ENCODE data around the gene PRTN3.
"Not testable (repeated sequence)": the region's sequence is repeated elsewhere in the genome, so short reads cannot be mapped to it uniquely, and the experiment has no call there.

The PRTN3 gene

DNA sequence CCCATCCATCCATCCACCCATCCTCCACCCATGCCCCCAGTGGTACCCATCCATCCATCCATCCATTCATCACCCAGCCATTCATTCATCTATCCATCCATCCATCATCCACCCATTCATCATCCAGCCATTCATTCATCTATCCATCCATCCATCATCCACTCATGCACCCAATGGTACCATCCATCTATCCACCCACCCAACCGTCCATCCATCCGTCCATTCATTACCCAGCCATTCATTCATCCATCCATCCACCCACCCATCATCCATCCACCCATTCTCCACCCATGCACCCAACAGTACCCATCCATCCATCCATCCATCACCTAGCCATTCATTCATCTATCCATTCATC lies 24.3 kb upstream of the PRTN3 start:
- no peak for DNase-seq

DNA sequence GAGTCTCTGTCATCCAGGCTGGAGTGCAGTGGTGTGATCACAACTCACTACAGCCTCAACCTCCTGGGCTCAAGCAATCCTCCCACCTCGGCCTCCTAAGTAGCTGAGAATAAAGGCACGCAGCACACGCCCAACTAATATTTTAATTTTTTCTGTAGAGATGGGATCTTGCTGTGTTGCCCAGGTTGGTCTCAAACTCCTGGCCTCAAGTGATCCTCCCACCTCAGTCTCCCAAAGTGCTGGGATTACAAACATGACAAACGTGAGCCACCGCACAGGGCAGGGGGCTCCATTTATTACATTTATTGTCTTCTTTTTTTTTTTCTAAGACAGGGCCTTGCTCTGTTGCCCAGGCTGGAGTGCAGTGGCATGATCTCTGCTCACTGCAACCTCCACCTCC lies 20.6 kb upstream of the PRTN3 start:
- not testable (repeated sequence) for DNase-seq

DNA sequence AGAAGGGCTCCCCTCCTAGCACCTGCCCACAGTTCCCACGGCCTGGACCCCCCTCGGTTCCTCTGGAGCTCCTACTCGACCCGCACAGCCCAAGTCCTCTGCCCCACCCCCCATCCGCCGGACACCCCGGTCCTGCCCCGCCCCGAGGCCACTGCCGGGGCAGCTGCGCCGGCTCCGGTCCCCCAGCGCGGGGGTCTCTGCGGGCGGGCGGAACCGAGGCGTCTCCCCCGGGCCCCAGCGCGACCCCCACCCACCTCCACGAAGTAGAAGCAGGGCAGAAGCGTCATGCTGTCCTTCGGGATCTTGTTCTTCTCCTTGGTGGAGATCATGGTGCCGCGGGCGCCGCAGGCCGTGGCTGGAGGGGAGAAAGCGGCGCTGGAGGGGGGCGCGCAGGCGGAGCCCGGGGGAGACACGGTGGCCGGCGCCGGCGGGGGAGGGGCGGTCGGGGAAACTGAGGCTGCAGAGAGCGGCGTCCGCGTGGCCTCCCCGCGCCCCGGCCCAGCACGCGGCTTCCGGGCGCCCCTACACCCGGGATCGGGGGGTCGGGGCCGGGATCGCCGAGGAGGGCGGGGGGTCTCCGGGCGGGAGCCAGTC lies 19.5 kb upstream of the PRTN3 start:
- DNase-seq: no peak

DNA sequence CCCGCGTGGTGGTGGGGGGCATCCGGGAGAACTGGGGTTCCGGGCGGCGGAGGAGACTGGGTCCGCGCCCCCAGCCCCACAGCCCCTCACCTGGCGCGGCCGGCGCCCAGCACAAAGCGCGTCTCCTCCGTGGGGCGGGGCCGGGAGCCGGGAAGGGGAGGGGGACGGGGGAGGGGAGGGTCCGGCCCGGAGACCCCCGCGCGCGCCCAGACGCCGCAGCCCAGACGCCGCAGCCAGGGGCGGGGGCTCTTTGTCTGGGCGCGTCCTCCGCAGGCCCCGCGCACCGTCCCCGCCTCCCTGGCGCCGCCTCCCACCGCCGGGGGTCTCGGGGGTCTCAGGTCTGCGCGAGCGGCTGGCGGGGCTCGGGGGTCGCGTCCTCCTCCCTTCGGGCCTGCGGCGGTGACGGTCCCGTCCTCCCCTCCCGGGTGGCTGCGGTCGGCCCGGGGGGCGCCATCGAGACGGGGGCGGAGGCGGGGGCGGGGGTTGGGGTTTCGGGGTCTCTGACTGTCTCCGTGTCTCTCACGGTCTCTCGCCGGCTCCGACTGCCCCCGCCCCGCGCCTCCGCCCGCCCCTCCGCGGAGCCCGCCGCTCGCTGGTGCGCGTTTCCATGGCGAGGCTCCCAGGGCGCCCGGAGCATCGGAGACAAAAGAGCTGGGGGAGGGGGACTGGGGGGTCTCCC lies 18.8 kb upstream of the PRTN3 start, which contains the start of gene PLPPR3:
Gene PLPPR3 (minus strand): TSS at position 131 of the 679 bp plus-strand sequence. CDS start 396 bp downstream, outside the sequence.
- no peak for DNase-seq

DNA sequence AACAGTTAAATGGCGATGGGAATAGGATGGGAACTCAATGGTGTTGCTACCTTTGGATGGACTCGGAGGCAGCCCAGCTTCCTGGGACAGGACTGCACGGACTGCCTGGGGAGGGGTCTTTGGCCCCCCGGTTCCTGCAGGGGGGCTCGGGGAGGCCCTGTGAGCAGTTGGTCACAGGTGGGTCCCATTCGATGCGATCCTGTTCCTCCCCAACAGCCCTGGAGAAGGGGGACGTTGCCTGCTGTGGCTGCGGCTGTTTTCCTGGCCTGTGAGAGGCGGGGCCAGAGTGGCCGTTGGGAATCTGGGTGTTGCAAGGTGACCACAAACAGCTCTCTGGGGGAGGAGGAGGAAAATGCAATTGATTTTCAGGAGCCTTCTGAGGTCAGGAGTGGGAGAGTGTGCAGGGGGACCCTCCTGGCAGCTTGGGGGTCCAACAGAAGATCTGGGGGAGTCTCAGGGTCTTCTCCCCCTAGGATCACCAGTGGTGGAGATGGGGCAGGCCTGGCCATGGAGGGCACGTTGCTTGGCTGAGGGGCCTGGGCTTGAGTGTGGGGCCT lies 17.2 kb upstream of the PRTN3 start:
- no peak for DNase-seq

DNA sequence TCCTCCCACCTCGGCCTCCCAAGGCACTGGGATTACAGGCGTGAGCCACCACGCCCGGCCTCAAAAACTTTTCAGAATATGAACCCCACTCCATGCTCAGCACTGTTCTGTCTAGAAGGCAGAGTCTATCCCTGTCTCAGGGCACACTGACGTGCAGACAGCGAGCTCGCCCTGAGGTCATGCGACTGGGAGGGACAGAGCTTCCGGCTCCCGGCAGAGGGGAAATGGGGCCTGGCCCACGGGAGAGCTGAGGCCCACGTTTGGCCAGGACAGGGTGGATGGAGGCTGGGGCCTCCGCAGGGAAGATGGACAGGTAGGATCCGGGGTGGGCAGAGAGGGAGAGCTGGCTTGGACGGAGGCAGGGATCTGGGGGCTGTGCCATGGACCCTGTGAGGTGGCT lies 15.9 kb upstream of the PRTN3 start:
- DNase-seq: no peak

DNA sequence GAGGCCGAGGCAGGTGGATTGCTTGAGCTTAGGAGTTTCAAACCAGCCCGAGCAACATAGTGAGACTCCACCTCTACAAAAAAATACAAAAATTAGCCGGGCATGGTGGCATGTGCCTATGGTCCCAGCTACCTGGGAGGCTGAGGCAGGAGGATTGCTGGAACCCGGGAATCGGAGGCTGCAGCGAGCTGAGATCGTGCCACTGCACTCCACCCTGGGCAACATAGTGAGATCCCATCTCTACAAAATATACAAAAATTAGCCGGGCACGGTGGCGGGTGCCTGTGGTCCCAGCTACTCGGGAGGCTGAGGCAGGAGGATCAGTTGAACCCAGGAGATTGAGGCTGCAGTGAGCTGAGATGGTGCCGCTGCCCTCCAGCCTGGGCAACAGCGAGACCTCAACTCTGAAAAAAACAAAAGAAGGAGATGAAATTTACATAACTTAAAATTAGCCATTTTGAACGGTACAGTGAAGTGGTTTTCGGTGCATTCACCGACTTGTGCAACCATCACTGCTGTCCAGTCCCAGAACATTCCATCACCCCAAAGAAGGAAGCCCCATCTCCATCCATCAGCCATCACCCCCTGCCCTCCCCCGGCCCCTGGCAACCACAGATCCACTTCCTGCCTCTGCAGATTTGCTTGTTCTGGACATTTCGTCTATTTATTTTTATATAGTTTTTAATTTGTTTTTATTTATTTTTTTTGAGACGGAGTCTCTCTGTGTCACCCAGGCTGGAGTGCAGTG lies 14.7 kb upstream of the PRTN3 start:
- no peak for DNase-seq

DNA sequence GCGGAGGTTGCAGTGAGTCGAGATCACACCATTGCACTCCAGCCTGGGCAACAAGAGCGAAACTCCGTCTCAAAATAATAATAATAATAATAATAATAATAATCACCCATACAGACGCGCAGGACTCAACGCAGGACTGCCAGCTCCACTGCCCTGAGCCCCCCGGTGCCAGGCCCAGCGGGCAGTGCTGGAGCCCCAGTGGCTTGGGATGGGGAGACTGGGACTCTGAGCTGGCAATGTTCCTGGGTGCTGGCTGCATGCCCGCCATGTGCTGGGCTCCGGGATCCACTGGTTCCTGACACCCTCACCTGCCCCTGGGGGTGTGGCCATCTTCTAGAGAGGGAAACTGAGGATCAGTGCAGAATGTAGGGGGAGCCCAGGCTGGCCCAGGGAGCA lies 13.5 kb upstream of the PRTN3 start:
- no peak for DNase-seq

DNA sequence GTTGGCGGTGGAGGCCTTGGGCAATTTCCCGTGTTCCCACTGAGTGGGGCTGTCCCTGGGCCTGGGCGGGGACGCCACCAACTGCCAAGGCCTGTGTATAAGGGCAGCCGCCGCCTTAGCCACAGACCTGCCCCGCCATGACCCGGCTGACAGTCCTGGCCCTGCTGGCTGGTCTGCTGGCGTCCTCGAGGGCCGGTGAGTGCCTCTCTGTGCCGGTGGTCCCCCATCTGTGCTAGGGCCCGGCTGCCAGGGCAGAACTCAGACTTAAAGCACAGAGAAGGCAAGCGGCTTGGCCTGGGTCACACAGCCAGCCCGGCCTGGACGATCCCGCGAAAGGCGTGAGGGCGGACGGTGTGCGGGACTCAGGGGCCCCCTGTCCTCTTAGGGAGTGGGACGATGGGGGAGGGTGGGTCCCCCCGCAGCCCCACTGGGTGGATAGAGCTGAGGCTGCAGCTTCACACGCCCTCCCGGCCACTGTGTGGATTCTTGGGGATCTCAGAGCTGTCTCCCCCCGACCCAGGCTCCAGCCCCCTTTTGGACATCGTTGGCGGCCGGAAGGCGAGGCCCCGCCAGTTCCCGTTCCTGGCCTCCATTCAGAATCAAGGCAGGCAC lies 13.0 kb upstream of the PRTN3 start, which contains the start of gene AZU1:
Gene AZU1 (plus strand): TSS at position 128 of the 612 bp plus-strand sequence. CDS start 10 bp downstream, at position 138.
- DNase-seq: no peak

DNA sequence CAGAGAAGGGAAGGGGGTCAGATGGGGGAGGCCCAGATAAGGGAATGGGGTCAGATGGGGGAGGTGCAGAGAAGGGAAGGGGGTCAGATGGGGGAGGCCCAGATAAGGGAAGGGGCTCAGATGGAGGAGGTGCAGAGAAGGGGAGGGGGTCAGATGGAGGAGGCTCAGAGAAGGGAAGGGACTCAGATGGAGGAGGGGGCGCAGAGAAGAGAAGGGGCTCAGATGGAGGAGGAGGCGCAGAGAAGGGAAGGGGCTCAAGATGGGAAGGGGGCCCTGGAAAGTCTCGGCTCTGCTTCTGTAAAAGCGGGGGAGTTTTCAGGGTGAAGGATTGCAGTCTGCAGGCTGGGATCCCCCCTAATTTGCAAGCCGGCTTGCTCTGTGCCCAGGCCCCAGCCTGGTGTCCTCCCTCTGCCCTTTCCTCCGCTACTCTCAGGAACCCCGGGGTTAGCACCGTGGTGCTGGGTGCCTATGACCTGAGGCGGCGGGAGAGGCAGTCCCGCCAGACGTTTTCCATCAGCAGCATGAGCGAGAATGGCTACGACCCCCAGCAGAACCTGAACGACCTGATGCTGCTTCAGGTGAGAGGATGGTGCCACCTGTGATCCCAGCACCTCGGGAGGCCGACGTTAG lies 11.6 kb upstream of the PRTN3 start:
- no peak for DNase-seq

DNA sequence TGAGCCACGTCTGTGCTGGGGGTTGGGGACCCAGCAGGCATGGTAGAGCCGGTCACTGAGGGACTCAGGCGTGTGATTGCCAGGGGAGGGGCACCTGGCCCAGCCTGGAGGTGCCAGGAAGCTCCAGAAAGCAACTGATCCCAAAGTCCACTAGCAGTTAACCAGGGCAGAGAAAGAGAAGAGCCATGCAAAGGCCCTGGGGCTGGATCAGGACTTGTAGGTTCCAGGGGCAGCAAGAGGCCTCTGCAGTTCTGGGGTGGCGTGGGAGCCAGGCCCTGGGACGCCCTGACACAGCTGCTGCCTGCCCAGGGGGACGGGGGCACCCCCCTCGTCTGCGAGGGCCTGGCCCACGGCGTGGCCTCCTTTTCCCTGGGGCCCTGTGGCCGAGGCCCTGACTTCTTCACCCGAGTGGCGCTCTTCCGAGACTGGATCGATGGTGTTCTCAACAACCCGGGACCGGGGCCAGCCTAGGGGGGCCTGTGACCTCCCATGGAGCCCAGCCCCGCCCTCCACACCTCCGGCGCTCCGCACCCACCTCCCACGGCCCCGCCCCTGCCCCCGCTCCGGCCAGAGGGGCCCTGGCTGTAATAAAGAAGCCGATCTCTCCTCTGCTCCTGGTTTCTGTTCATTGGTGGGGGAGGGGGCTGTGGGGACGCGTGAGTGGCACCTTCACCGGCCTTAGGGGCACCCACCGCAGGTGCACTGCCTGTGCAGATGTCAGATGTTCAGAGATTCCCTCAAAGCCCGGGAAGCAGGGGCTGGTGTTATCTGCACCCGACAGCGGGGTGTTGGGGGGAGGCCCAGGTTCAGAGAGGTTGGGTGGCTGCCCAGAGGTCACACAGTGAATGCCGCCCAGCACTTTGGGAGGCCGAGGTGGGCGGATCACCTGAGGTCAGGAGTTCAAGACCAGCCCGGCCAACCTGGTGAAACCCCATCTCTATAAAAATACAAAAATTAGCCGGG lies 9.1 kb upstream of the PRTN3 start:
- no peak for DNase-seq

DNA sequence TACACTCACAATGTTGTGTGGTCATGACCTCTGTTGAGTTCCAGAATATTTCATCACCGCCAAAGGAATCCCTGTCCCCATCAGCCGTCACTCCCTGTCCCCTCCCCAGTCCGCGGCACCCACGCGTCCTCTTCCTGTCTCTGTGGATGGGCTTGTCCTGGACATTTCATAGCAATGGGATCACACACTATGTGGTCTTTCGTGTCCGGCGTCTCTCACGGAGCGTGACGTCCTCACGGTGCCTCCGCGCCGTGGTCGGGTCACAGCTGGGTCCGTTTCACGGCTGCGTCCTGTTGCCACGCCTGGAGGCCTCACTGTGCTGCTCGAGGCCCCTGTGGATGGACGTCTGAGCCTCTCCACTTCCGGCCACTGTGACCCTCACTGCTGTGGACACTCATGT lies 6.6 kb upstream of the PRTN3 start:
- no peak for DNase-seq

DNA sequence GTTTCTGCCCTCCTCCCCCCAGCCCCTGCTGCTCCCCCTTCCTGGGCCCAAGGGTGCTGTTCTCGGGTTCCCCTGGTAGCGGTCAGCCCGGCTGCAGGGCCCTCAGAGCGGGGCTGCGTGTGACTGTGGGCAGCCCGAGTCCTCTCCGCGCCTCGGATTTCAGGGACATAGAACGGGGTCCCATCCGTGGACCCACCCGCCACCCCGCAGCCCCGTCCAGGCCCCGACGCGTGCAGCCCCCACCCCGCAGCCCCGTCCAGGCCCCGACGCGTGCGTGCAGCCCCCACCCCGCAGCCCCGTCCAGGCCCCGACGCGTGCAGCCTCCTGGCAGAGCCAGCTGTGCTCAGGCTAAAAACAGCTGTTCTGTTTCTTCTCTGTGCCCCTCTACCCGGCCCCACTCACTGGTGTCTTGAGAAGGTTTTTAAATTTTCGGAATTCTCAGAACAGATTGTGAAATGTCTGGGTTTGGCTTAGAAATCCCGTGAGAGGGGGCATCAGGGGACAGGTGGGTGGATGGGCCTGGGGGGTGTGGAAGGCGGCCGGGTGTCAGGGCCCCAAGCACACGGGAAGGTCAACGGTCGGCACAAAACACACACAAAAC lies 5.5 kb upstream of the PRTN3 start:
- DNase-seq: no peak

DNA sequence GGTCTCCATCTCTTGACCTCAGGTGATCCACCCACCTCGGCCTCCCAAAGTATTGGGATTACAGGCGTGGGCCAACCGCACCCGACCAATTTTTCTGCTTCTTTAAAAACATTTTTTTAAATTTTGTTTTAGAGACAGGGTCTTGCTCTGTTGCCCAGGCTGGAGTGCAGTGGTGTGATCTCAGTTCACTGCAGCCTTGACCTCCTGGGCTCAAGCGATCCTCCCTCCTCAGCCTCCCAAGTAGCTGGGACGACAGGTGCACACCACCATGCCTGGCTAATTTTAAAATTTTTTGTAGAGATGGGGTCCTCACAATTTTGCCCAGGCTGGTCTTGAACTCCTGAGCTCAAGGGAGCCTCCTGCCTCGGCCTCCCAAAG lies 2.0 kb downstream of the PRTN3 start:
- not testable (repeated sequence) for DNase-seq

DNA sequence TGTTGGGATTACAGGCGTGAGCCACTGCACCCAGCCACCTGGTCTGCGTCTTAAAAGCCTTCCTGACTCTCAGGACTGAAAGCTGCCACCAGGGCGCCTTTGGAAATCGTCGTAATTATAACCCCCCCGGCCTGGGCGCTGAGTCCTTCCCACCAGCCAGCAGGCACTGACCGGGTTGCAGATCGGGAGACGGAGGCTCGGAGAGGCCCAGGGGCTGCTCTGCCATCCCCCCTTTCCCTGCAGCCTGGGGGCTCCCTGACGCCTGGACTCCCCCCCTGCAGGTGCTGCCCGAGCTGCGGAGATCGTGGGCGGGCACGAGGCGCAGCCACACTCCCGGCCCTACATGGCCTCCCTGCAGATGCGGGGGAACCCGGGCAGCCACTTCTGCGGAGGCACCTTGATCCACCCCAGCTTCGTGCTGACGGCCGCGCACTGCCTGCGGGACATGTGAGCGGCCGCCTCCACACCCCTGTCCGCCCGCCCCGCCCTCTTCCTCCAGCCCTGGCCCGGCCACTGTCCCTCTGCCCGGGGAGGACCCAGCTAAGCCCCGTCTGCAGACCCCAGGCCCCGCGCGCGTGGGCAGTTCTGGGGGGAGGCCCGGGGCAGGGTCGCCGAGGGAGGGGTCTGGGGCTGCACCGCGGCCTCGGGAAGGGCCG lies 2.5 kb downstream of the PRTN3 start:
- no peak for DNase-seq

DNA sequence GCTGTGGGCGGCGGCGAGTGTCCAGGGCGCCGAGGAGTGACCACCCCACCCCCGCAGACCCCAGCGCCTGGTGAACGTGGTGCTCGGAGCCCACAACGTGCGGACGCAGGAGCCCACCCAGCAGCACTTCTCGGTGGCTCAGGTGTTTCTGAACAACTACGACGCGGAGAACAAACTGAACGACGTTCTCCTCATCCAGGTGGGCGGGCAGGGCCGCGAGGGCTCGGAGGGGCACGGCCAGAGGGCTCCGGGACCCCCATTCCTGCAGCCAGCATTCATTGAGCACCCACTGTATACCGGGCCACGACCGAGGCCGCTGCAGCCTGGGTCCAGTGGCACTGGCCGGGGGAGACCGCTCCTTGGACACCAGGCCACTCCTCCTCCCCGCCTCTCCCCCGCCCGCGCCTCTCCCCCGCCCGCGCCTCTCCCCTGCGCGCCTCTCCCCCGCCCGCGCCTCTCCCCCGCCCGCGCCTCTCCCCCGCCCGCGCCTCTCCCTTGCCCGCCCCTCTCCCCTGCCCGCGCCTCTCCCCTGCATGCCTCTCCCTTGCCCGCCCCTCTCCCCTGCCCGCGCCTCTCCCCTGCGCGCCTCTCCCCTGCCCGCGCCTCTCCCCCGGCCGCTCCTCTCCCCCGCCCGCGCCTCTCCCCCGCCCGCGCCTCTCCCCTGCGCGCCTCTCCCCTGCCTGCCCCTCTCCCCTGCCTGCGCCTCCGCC lies 3.2 kb downstream of the PRTN3 start:
- no peak for DNase-seq

DNA sequence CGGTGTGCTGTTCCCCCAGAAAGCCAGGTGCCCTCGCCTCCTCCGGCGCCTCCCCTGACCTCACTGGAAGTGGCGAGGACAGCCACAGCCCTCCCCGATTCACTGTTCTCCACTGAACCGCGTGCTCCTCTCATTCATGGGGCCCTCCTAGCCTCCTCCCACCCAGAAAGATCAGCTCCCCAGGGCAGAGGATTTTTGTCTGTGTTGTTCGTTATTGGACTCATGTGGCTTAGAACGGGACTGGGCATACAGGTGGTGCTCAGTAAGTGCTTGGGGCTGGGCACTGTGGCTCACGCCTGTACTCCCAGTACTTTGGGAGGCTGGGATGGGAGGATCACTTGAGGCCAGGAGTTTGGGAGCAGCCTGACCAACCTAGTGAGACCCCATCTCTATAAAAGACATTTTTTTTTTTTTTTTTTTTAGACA lies 3.8 kb downstream of the PRTN3 start:
- no peak for DNase-seq

DNA sequence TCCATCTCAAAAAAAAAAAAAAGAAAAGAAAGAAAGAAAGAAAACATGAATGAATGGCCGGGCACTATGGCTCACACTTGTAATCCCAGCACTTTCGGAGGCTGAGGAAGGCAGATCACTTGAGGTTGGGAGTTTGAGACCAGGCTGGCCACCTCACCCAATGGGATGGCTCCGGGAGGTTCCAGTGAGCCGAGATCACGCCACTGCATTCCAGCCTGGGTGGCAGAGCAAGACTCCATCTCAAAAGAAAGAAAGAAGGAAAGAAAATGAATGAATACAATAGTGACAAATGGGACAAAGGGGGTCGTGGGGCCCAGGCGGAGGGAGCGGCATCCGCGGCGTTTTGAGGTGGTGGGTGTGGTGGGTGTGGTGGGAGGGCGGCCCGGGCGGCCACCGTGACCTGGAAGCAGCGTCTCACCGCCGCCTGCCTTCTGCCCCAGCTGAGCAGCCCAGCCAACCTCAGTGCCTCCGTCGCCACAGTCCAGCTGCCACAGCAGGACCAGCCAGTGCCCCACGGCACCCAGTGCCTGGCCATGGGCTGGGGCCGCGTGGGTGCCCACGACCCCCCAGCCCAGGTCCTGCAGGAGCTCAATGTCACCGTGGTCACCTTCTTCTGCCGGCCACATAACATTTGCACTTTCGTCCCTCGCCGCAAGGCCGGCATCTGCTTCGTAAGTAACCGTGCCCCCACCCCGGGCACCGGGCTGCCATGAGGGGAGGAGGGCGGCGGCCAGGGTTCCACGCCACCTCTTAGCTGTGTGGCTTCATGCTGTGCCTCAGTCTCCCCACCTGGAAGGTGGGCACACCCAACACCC lies 5.1 kb downstream of the PRTN3 start:
- DNase-seq: no peak

DNA sequence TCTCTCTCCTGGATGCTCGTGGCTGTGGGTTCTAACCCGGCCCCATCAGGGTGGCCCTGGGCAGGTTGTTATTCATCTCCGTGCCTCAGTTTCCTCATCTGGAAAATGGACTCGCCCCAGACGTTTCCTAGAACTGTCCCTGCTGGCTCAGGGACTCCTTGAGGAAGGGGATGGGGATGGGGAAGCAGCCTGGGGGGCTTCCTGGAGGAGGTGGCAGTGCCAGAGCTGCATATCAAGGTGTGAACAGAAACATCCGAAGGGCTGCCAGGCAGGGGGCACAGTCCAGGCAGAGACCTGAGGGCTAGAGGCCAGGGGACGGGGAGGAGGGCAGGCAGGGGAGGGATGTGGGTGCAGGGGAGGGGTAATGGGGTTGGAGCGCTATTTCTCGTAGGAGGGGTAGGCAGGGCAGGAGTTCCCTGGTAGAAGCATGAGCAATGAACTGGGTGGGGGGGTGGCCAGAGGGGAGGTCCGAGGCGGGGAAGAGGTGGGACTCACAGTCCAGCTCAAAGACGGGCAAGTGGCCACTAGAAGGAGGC lies 7.7 kb downstream of the PRTN3 start:
- no peak for DNase-seq

Data from DMS153 (cell line).